ENCODE measurements around the gene PGM1. TPM values are rescaled to one million over a fixed set of nuclear protein-coding genes. Genes with fewer than 3 reads are reported as not detected.

Gene PGM1
- total RNA-seq, 1 experiment from 2014 or later, result 101 TPM

- intact Hi-C loops (cut with micrococcal nuclease; ENCODE audit: unreplicated experiment), result no loop called here
- Histone ChIP-seq H3K79me2 (ENCODE audit: low read depth) (peaks cover 85% of the 10 kb centered on the region), H3K4me1 (replicated peaks; ENCODE audit: insufficient read depth) (peaks cover 12% of the 10 kb centered on the region), H3F3A (ENCODE audit: insufficient read depth, low read depth) (peaks cover 2% of the 10 kb centered on the region; the same call in 1 of the 2 replicates), H3K27ac (no peak overlapping the region), H2AFZ (no peak overlapping the region), H3K27me3 (ENCODE audit: insufficient read depth, low read depth) (no peaks in the 10 kb centered on the region), H4K20me1 (ENCODE audit: insufficient read depth) (no peaks in the 10 kb centered on the region), H3K4me2 (no peak overlapping the region), H3K9me3 (ENCODE audit: insufficient read depth, low read depth) (no peaks in the 10 kb centered on the region), H3K9me2 (ENCODE audit: insufficient read depth) (no peaks in the 10 kb centered on the region), H3K4me3 (no peak overlapping the region), H3K36me3 (ENCODE audit: low read depth) (peaks cover 7% of the 10 kb centered on the region; the same call in 1 of the 2 replicates)
- BruUV-seq (replicated peaks), result no TSS peak
- DNase-seq, result no peak
- TF ChIP-seq EZH2 (IDR thresholded peaks at IDR 0.05; ENCODE audit: low read depth), result no peak
- TF ChIP-seq CTCF (conservative IDR thresholded peaks at IDR 0.05), result no peak
- CTCF ChIA-PET, result no interaction called here
- POLR2A ChIA-PET (ENCODE audit: unreplicated experiment), result no interaction called here
Measured at GRCh38 chr1:63599799-63600198, 6.6 kb downstream of the PGM1 start.

- TF ChIP-seq CTCF (conservative IDR thresholded peaks at IDR 0.05) (no peak), EZH2 (IDR thresholded peaks at IDR 0.05; ENCODE audit: low read depth) (no peak)
- intact Hi-C loops (cut with micrococcal nuclease; ENCODE audit: unreplicated experiment), result no loop called here
- DNase-seq, result no peak
- Histone ChIP-seq H3K27ac (no peak overlapping the region), H3K4me2 (no peak overlapping the region), H4K20me1 (ENCODE audit: insufficient read depth) (no peaks in the 10 kb centered on the region), H3K27me3 (ENCODE audit: insufficient read depth, low read depth) (no peaks in the 10 kb centered on the region), H3K4me1 (replicated peaks; ENCODE audit: insufficient read depth) (peaks cover 8% of the 10 kb centered on the region), H2AFZ (no peak overlapping the region), H3K9me3 (ENCODE audit: insufficient read depth, low read depth) (no peaks in the 10 kb centered on the region), H3K79me2 (ENCODE audit: low read depth) (peaks cover 85% of the 10 kb centered on the region), H3K9me2 (ENCODE audit: insufficient read depth) (no peaks in the 10 kb centered on the region), H3K4me3 (no peak overlapping the region), H3F3A (ENCODE audit: insufficient read depth, low read depth) (no peaks in the 10 kb centered on the region; the same call in 1 of the 2 replicates), H3K36me3 (ENCODE audit: low read depth) (peaks cover 7% of the 10 kb centered on the region; the same call in 1 of the 2 replicates)
- CTCF ChIA-PET, result no interaction called here
- BruUV-seq (replicated peaks), result no TSS peak
- POLR2A ChIA-PET (ENCODE audit: unreplicated experiment), result no interaction called here
Measured at GRCh38 chr1:63600248-63600647, 7.0 kb downstream of the PGM1 start.

- Histone ChIP-seq H3F3A (ENCODE audit: insufficient read depth, low read depth) (no peaks in the 10 kb centered on the region), H3K4me3 (no peak overlapping the region), H2AFZ (no peak overlapping the region), H3K9me3 (ENCODE audit: insufficient read depth, low read depth) (no peaks in the 10 kb centered on the region), H3K4me2 (no peak overlapping the region), H3K79me2 (ENCODE audit: low read depth) (peaks cover 77% of the 10 kb centered on the region), H3K36me3 (ENCODE audit: low read depth) (peaks cover 7% of the 10 kb centered on the region; the same call in 1 of the 2 replicates), H4K20me1 (ENCODE audit: insufficient read depth) (no peaks in the 10 kb centered on the region), H3K4me1 (replicated peaks; ENCODE audit: insufficient read depth) (no peaks in the 10 kb centered on the region; the same call in 1 of the 2 replicates), H3K9me2 (ENCODE audit: insufficient read depth) (no peaks in the 10 kb centered on the region), H3K27me3 (ENCODE audit: insufficient read depth, low read depth) (no peaks in the 10 kb centered on the region), H3K27ac (no peak overlapping the region)
- intact Hi-C loops (cut with micrococcal nuclease; ENCODE audit: unreplicated experiment), result no loop called here
- ChIA-PET POLR2A (ENCODE audit: unreplicated experiment) (no interaction called here), CTCF (no interaction called here)
- DNase-seq, result no peak
- TF ChIP-seq CTCF (conservative IDR thresholded peaks at IDR 0.05) (no peak), EZH2 (IDR thresholded peaks at IDR 0.05; ENCODE audit: low read depth) (no peak)
- BruUV-seq (replicated peaks), result no TSS peak
Measured at GRCh38 chr1:63601061-63601460, 7.8 kb downstream of the PGM1 start.
